ENCODE measurements around the gene CABP7.

The CABP7 gene

DNA sequence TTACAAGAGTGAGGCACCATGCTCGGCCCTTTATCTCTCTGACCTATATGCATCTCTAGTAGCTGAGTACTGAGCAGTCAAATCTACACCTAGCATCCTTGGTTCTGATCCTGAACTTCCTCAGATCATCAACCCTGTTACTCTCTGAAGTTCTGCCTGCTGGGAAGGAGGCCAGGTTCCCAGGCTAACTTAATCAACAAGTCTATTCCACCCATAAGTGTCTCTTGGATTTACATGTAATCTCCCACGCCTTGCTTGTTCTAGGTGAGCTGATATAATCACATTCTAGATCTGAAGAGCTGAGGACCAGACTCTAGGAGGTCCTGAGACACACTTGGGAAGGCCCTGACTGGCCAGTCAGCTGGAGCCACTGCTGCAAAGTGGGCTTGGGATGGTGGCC lies 22.1 kb downstream of the CABP7 start:
- TF ChIP-seq EZH2 (IDR thresholded peaks at IDR 0.05; ENCODE audit: borderline replicate concordance, low read depth, low read length, severe bottlenecking) = no peak
- TF ChIP-seq, protein P1, sequence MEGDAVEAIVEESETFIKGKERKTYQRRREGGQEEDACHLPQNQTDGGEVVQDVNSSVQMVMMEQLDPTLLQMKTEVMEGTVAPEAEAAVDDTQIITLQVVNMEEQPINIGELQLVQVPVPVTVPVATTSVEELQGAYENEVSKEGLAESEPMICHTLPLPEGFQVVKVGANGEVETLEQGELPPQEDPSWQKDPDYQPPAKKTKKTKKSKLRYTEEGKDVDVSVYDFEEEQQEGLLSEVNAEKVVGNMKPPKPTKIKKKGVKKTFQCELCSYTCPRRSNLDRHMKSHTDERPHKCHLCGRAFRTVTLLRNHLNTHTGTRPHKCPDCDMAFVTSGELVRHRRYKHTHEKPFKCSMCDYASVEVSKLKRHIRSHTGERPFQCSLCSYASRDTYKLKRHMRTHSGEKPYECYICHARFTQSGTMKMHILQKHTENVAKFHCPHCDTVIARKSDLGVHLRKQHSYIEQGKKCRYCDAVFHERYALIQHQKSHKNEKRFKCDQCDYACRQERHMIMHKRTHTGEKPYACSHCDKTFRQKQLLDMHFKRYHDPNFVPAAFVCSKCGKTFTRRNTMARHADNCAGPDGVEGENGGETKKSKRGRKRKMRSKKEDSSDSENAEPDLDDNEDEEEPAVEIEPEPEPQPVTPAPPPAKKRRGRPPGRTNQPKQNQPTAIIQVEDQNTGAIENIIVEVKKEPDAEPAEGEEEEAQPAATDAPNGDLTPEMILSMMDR (IDR thresholded peaks at IDR 0.05; ENCODE audit: borderline replicate concordance, extremely low read depth, low read length, poor library complexity, severe bottlenecking) = no peak
- Histone ChIP-seq H3K27ac (ENCODE audit: low read length) (peak overlapping the region; percentile 44), H2AFZ (ENCODE audit: low read depth, low read length) (no peak overlapping the region), H3K4me1 (ENCODE audit: insufficient read depth, low read length) (no peaks in the 10 kb centered on the region), H3K9ac (ENCODE audit: low read depth, low read length) (no peak overlapping the region), H3K9me3 (ENCODE audit: insufficient read depth, low read length, severe bottlenecking) (no peaks in the 10 kb centered on the region), H3K4me2 (ENCODE audit: insufficient read depth, low read length) (no peak overlapping the region), H4K20me1 (ENCODE audit: insufficient read depth, low read length) (no peaks in the 10 kb centered on the region; the same call in none of the 2 replicates), H3K4me3 (ENCODE audit: low read depth in 1 of 2, low read length in 2 of 2) (no peak overlapping the region), H3K36me3 (ENCODE audit: insufficient read depth, low read length) (peaks cover 42% of the 10 kb centered on the region), H3K79me2 (ENCODE audit: insufficient read depth, low read length) (no peaks in the 10 kb centered on the region), H3K27me3 (ENCODE audit: insufficient read depth, low read length, poor library complexity) (no peaks in the 10 kb centered on the region)
- DNase-seq = no peak
- ATAC-seq (ENCODE audit: insufficient read depth, low read depth) = no peak

DNA sequence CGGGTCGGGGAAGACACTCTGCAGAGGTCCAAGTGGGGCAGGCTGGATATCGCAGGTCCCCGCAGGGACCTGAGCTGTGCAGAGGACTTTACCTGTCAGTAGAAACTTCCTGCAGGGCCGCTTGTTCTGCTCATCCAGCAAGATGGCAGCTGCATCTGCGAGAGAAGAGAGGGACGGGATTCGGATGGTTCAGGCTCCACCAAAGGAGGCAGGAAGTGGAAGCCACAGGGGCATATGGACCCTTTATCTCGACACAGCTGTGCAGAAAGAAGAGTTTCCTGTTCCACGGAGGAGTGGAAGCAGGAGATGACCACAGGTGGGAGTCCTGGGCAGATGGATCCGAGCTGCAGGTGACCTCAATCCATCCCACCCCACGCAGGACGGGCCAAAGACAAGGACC lies 22.5 kb downstream of the CABP7 start:
- Histone ChIP-seq H3K27me3 (ENCODE audit: insufficient read depth, low read length, poor library complexity) (no peaks in the 10 kb centered on the region), H3K4me1 (ENCODE audit: insufficient read depth, low read length) (no peaks in the 10 kb centered on the region), H2AFZ (ENCODE audit: low read depth, low read length) (no peak overlapping the region), H3K4me3 (ENCODE audit: low read depth in 1 of 2, low read length in 2 of 2) (no peak overlapping the region), H3K9ac (ENCODE audit: low read depth, low read length) (no peak overlapping the region), H4K20me1 (ENCODE audit: insufficient read depth, low read length) (no peaks in the 10 kb centered on the region; the same call in none of the 2 replicates), H3K27ac (ENCODE audit: low read length) (peak overlapping the region; percentile 44), H3K79me2 (ENCODE audit: insufficient read depth, low read length) (no peaks in the 10 kb centered on the region), H3K9me3 (ENCODE audit: insufficient read depth, low read length, severe bottlenecking) (no peaks in the 10 kb centered on the region), H3K36me3 (ENCODE audit: insufficient read depth, low read length) (peaks cover 46% of the 10 kb centered on the region), H3K4me2 (ENCODE audit: insufficient read depth, low read length) (no peak overlapping the region)
- TF ChIP-seq, protein P1 (IDR thresholded peaks at IDR 0.05; ENCODE audit: borderline replicate concordance, extremely low read depth, low read length, poor library complexity, severe bottlenecking) = no peak
- no peak for TF ChIP-seq EZH2 (IDR thresholded peaks at IDR 0.05; ENCODE audit: borderline replicate concordance, low read depth, low read length, severe bottlenecking)
- DNase-seq (peak; percentile 20), ATAC-seq (ENCODE audit: insufficient read depth, low read depth) (peak; percentile 52; the same call in 2 of the 3 replicates)

DNA sequence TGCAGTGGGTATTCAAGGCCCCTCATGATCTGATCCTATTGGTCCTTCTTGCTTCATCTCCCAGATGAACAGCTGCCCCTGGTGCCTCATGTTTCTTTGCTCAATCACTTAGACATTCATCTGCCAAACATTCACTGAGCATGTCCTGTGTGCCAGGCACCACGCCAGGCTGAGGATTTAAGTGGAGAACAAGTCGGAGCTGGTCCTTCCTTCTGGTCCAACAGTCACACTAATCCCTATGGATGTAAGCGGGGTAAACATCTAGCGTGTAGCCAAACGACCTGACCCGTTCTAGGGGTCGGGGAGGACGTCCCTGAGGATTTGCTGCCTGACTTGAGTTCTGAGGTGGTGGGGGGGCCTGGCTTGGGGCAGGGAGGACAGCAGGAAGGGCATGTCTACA lies 25.1 kb downstream of the CABP7 start:
- no peaks in the 10 kb centered on the region for H3K9me3 ChIP-seq (ENCODE audit: insufficient read depth, low read length, severe bottlenecking)
- DNase-seq = no peak
- no peak for ATAC-seq (ENCODE audit: insufficient read depth, low read depth)
- no peaks in the 10 kb centered on the region for H3K4me1 ChIP-seq (ENCODE audit: insufficient read depth, low read length)
- H4K20me1 ChIP-seq (ENCODE audit: insufficient read depth, low read length) = no peaks in the 10 kb centered on the region; the same call in 1 of the 2 replicates
- no peak overlapping the region for H3K9ac ChIP-seq (ENCODE audit: low read depth, low read length)
- peaks cover 49% of the 10 kb centered on the region for H3K36me3 ChIP-seq (ENCODE audit: insufficient read depth, low read length)
- H3K27me3 ChIP-seq (ENCODE audit: insufficient read depth, low read length, poor library complexity) = no peaks in the 10 kb centered on the region
- no peak overlapping the region for H2AFZ ChIP-seq (ENCODE audit: low read depth, low read length)
- H3K4me3 ChIP-seq (ENCODE audit: low read depth in 1 of 2, low read length in 2 of 2) = no peak overlapping the region
- H3K79me2 ChIP-seq (ENCODE audit: insufficient read depth, low read length) = no peaks in the 10 kb centered on the region
- H3K4me2 ChIP-seq (ENCODE audit: insufficient read depth, low read length) = no peak overlapping the region
- no peak overlapping the region for H3K27ac ChIP-seq (ENCODE audit: low read length)
- TF ChIP-seq, protein P1 (IDR thresholded peaks at IDR 0.05; ENCODE audit: borderline replicate concordance, extremely low read depth, low read length, poor library complexity, severe bottlenecking) = no peak
- no peak for TF ChIP-seq EZH2 (IDR thresholded peaks at IDR 0.05; ENCODE audit: borderline replicate concordance, low read depth, low read length, severe bottlenecking)

DNA sequence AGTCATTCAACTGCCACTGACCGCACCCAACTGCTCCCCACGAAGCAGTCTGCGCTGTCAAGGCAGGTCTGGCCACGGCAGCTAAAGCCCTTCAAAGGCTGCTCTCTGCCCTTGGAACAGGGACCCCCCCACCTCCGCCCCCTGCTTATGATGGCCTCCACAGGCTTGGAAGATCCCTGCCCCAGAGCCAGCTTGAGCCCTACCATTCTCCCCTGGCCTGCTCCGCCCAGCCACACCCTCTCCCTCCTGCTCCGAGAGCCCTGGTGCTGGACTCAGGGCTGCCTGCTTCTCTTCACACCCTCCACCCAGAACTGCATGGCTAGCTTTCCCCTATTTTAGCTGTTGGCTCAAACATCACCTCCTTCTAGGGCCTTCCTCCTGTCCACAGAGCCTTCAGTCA lies 28.0 kb downstream of the CABP7 start:
- Histone ChIP-seq H3K9me3 (ENCODE audit: insufficient read depth, low read length, severe bottlenecking) (no peaks in the 10 kb centered on the region), H4K20me1 (ENCODE audit: insufficient read depth, low read length) (no peaks in the 10 kb centered on the region), H3K4me2 (ENCODE audit: insufficient read depth, low read length) (no peak overlapping the region), H2AFZ (ENCODE audit: low read depth, low read length) (no peak overlapping the region), H3K4me1 (ENCODE audit: insufficient read depth, low read length) (no peaks in the 10 kb centered on the region), H3K9ac (ENCODE audit: low read depth, low read length) (no peak overlapping the region), H3K36me3 (ENCODE audit: insufficient read depth, low read length) (peaks cover 35% of the 10 kb centered on the region), H3K27ac (ENCODE audit: low read length) (no peak overlapping the region), H3K27me3 (ENCODE audit: insufficient read depth, low read length, poor library complexity) (no peaks in the 10 kb centered on the region), H3K79me2 (ENCODE audit: insufficient read depth, low read length) (no peaks in the 10 kb centered on the region), H3K4me3 (ENCODE audit: low read depth in 1 of 2, low read length in 2 of 2) (no peak overlapping the region)
- TF ChIP-seq EZH2 (IDR thresholded peaks at IDR 0.05; ENCODE audit: borderline replicate concordance, low read depth, low read length, severe bottlenecking) = no peak
- TF ChIP-seq, protein P1 (IDR thresholded peaks at IDR 0.05; ENCODE audit: borderline replicate concordance, extremely low read depth, low read length, poor library complexity, severe bottlenecking) = no peak
- no peak for DNase-seq
- no peak for ATAC-seq (ENCODE audit: insufficient read depth, low read depth)
